Peyer's patch (tissue), 4 donors: Measurements from ENCODE around the gene ZNF615. TPM values are rescaled to one million over a fixed set of nuclear protein-coding genes. Genes with fewer than 3 reads are reported as not detected.
A peak's percentile ranks its signal among the peaks of the same experiment; 100 is the strongest.
"Not testable (repeated sequence)": the region's sequence is repeated elsewhere in the genome, so short reads cannot be mapped to it uniquely, and the experiment has no call there.

Experiments
- DNase-seq, 3 donors: peaks; one replicate each; pipeline ENCODE4 v3.0.0-alpha.2; 2017 to 2019
- H3K27ac ChIP-seq, 4 donors: fragments of 200-600 bp; sonication (generic); one replicate each; pipeline ENCODE4 v1.5.1; 2016 to 2019
- H3K27me3 ChIP-seq, 2 donors: fragments of 200-600 bp; sonication (generic); one replicate each; pipeline ENCODE4 v1.5.1; 2019
- H3K36me3 ChIP-seq, 3 donors: fragments of 200-600 bp; sonication (generic); one replicate each; pipeline ENCODE4 v1.5.1; 2016 to 2019
- H3K4me1 ChIP-seq, 4 donors: fragments of 200-600 bp; sonication (generic); one replicate each; pipeline ENCODE4 v1.5.1; 2016 to 2019
- H3K4me3 ChIP-seq, 4 donors: fragments of 200-600 bp; sonication (generic); 1 replicate in 3 of 4; 2 replicates in 1 of 4; pipeline ENCODE4 v1.5.1; 2016 to 2019; ENCODE audit warnings: mild to moderate bottlenecking in 1 of 4
- H3K9me3 ChIP-seq, 4 donors: fragments of 200-600 bp; sonication (generic); one replicate each; pipeline ENCODE4 v1.5.1; 2016 to 2019; ENCODE audit warnings: mild to moderate bottlenecking in 1 of 4
- CTCF ChIP-seq, 6 experiments: fragments of 450-650 bp in 4 of 6; fragments of 200-600 bp in 2 of 6; sonication (generic) in 1 of 6; IDR thresholded peaks; one replicate each; pipeline ENCODE4 v1.5.1; 2017 to 2019; ENCODE audit warnings: antibody characterized with exemption in 6 of 6, mild to moderate bottlenecking in 3 of 6, moderate library complexity in 1 of 6
- POLR2A ChIP-seq, 2 donors: fragments of 450-650 bp; IDR thresholded peaks; one replicate each; pipeline ENCODE4 v1.5.1; 2017; ENCODE audit warnings: antibody characterized with exemption in 2 of 2, mild to moderate bottlenecking in 2 of 2, moderate library complexity in 2 of 2
- total RNA-seq, 4 donors: library from RNA; depleted of rRNA; stranded (reverse); fragments of >200 nt; gene quantifications; one replicate each; pipeline ENCODE4 v1.1.0, GENCODE V29; 2016

Gene ZNF615
- total RNA-seq = 10 to 100 TPM in 3 of 4 donors, 1 to 10 TPM in 1; 6.5 to 14.0 (median 10.0) TPM

- Histone ChIP-seq H3K27me3 (no peaks in the 10 kb centered on the region), H3K4me1 (peaks cover 0 to 5% (median 2%) of the 10 kb centered on the region in 4 donors), H3K4me3 (peak within 1 kb of the TSS; percentile 57 to 96 (median 71)), H3K27ac (peak within 1 kb of the TSS; percentile 78 to 88 (median 85)), H3K36me3 (peaks cover 0 to 17% (median 0%) of the 10 kb centered on the region in 3 donors), H3K9me3 (peaks cover 0 to 15% (median 0%) of the 10 kb centered on the region in 4 donors)
- TF ChIP-seq CTCF (IDR thresholded peaks at IDR 0.05) (no peak), POLR2A (IDR thresholded peaks at IDR 0.05) (peak in 1 of 2 donors; percentile 31)
- DNase-seq = peak; percentile 87 to 95 (median 90)
Measured at GRCh38 chr19:52007806-52008557, at the start of gene ZNF615. TSS of gene ZNF615 (minus strand) at chr19:52008211. CDS start at chr19:52003711, 4,500 bp downstream.

GRCh38 chr19:52056480-52056879 lies 48.5 kb upstream of the ZNF615 start:
- not testable (repeated sequence) for H3K4me3 ChIP-seq, H3K27ac ChIP-seq, H3K36me3 ChIP-seq, H3K27me3 ChIP-seq, H3K4me1 ChIP-seq, DNase-seq
- H3K9me3 ChIP-seq = peaks cover 0 to 72% (median 15%) of the 10 kb centered on the region in 4 donors

GRCh38 chr19:52051736-52052135 lies 43.7 kb upstream of the ZNF615 start:
- H3K27me3 ChIP-seq, H3K4me1 ChIP-seq, H3K36me3 ChIP-seq, DNase-seq, H3K4me3 ChIP-seq, H3K27ac ChIP-seq: not testable (repeated sequence)
- H3K9me3 ChIP-seq = peaks cover 0 to 43% (median 3%) of the 10 kb centered on the region in 4 donors

- DNase-seq = peak; percentile 85 to 94 (median 92)
- Histone ChIP-seq H3K4me1 (no peaks in the 10 kb centered on the region), H3K36me3 (peaks cover 0 to 26% (median 0%) of the 10 kb centered on the region in 3 donors), H3K9me3 (peaks cover 0 to 44% (median 5%) of the 10 kb centered on the region in 4 donors), H3K4me3 (peak within 1 kb of the TSS; percentile 57 to 73 (median 62)), H3K27me3 (no peaks in the 10 kb centered on the region), H3K27ac (peak within 1 kb of the TSS; percentile 86 to 94 (median 90))
- TF ChIP-seq POLR2A (IDR thresholded peaks at IDR 0.05) (peak; percentile 14 to 52), CTCF (IDR thresholded peaks at IDR 0.05) (no peak)
Measured at GRCh38 chr19:52048555-52049501, 40.8 kb upstream of the ZNF615 start, which contains the start of gene ZNF432. TSS of gene ZNF432 (minus strand) at chr19:52048838. CDS start at chr19:52046868, 1,970 bp downstream.

- H3K9me3 ChIP-seq = peaks cover 0 to 84% (median 27%) of the 10 kb centered on the region in 4 donors
Measured at GRCh38 chr19:52039169-52039568, 31.2 kb upstream of the ZNF615 start.

More at GRCh38 chr19:52039169-52039568, 31.2 kb upstream of the ZNF615 start:
- no peak for DNase-seq
- H3K27ac ChIP-seq = no peak overlapping the region
- no peaks in the 10 kb centered on the region for H3K4me1 ChIP-seq
- H3K36me3 ChIP-seq = peaks cover 0 to 90% (median 12%) of the 10 kb centered on the region in 3 donors
- no peaks in the 10 kb centered on the region for H3K27me3 ChIP-seq
- no peak overlapping the region for H3K4me3 ChIP-seq
- TF ChIP-seq POLR2A (IDR thresholded peaks at IDR 0.05) (no peak), CTCF (IDR thresholded peaks at IDR 0.05) (no peak)
